K562 (cell line): ENCODE results near the gene BSDC1. TPM values are rescaled to one million over a fixed set of nuclear protein-coding genes. Genes with fewer than 3 reads are reported as not detected.

Source experiments
- ATAC-seq: fragments of 200-7000 bp; cut with Tn5 transposase; 3 replicates; pipeline ENCODE4 v1.9.1; 2020; ENCODE audit warnings: moderate library complexity
- BruUV-seq: library from RNA; stranded (reverse); fragments of 400-500 nt; replicated peaks from 2 replicates; lab custom pipeline; 2021; lab: Mats Ljungman, UMichigan
- CTCF ChIA-PET: fragments of 300-600 bp; formaldehyde crosslinking; extraction: SDS; loops from one replicate; lab custom pipeline; 2021; ENCODE audit warnings: low intra/inter-chr PET ratio; lab: Yijun Ruan, JAX
- POLR2A ChIA-PET: fragments of 300-600, 350-650 bp; sonication (Branson Sonifier 250); formaldehyde crosslinking; extraction: SDS; loops from one replicate; lab custom pipeline; 2021; ENCODE audit warnings: antibody characterized with exemption, inconsistent platforms; lab: Yijun Ruan, JAX
- DNase-seq, 4 experiments: peaks; one replicate each; pipeline versions ENCODE4 v3.0.0 to v3.0.0-alpha.2; 2011 to 2018; ENCODE audit warnings: low spot score in 3 of 4, mixed read lengths in 3 of 4; ENCODE audit errors: extremely low read depth in 1 of 4
- FAIRE-seq: peaks from 2 replicates; lab custom pipeline; 2011; peaks lifted over from hg19 to GRCh38; lab: Jason Lieb, UNC
- H2AFZ ChIP-seq: 2 replicates; pipeline ENCODE4 v1.6.0; 2011; ENCODE audit warnings: low read depth, low read length, control low read depth, inconsistent platforms
- H3K27ac ChIP-seq: fragments of 200-600 bp; 3 replicates; pipeline ENCODE4 v1.8.0; 2011; ENCODE audit warnings: low read depth, mild to moderate bottlenecking, control low read depth, inconsistent platforms, low read length, moderate library complexity, mixed read lengths; ENCODE audit errors: extremely low read depth
- H3K27me3 ChIP-seq, 2 experiments: fragments of 300-600 bp in 1 of 2; 2 replicates in 1 of 2; 3 replicates in 1 of 2; pipeline versions ENCODE4 v1.6.0 to v1.8.0; 2011; ENCODE audit warnings: inconsistent platforms in 2 of 2, low read length in 2 of 2, mild to moderate bottlenecking in 1 of 2, mixed read lengths in 1 of 2, moderate library complexity in 1 of 2; ENCODE audit not compliant: control insufficient read depth in 2 of 2, insufficient read depth in 2 of 2
- H3K36me3 ChIP-seq: fragments of 300-600 bp; 3 replicates; pipeline ENCODE4 v1.8.0; 2011; ENCODE audit warnings: mild to moderate bottlenecking, low read length, inconsistent platforms; ENCODE audit not compliant: control insufficient read depth, insufficient read depth
- H3K4me1 ChIP-seq, 2 experiments: fragments of 200-600 bp in 1 of 2; replicated peaks in 1 of 2; 2 replicates in 1 of 2; 3 replicates in 1 of 2; pipeline versions ENCODE4 v1.5.1 to v1.8.0; 2011; ENCODE audit warnings: inconsistent platforms in 2 of 2, low read length in 2 of 2, mild to moderate bottlenecking in 1 of 2, mixed read lengths in 1 of 2, moderate library complexity in 1 of 2; ENCODE audit not compliant: control insufficient read depth in 2 of 2, insufficient read depth in 2 of 2
- H3K4me2 ChIP-seq: 2 replicates; pipeline ENCODE4 v1.6.1; 2011; ENCODE audit warnings: low read length, control low read depth, inconsistent platforms, mixed read lengths; ENCODE audit not compliant: insufficient read depth
- H3K4me3 ChIP-seq: fragments of 200-600 bp; sonication (generic), shearing (Covaris generic); 2 replicates; pipeline ENCODE4 v1.5.1; 2016; ENCODE audit warnings: control low read depth, inconsistent platforms
- H3K79me2 ChIP-seq: fragments of 200-600 bp; 3 replicates; pipeline ENCODE4 v1.8.0; 2011; ENCODE audit warnings: low read length, inconsistent platforms; ENCODE audit not compliant: control insufficient read depth, insufficient read depth
- H3K9ac ChIP-seq, 2 experiments: 2 replicates each; pipeline versions ENCODE4 v1.6.0 to v1.6.1; 2011; ENCODE audit warnings: low read depth in 2 of 2, low read length in 2 of 2, control low read depth in 1 of 2, inconsistent platforms in 1 of 2, mild to moderate bottlenecking in 1 of 2, mixed read lengths in 1 of 2; ENCODE audit not compliant: insufficient read depth in 1 of 2
- H3K9me1 ChIP-seq: one replicate; pipeline ENCODE4 v1.6.0; 2011; ENCODE audit warnings: inconsistent platforms, mild to moderate bottlenecking, low read length, moderate library complexity; ENCODE audit not compliant: control insufficient read depth, insufficient read depth
- H3K9me3 ChIP-seq: replicated peaks from 2 replicates; pipeline ENCODE4 v1.5.1; 2011; ENCODE audit warnings: low read depth, low read length, inconsistent platforms; ENCODE audit not compliant: control insufficient read depth, insufficient read depth
- H4K20me1 ChIP-seq: replicated peaks from 2 replicates; pipeline ENCODE4 v1.6.1; 2011; ENCODE audit warnings: low read length, inconsistent platforms, mixed read lengths; ENCODE audit not compliant: control insufficient read depth, insufficient read depth
- CCAR2 ChIP-seq: fragments of 200-400 bp; formaldehyde crosslinking; IDR thresholded peaks from 2 replicates; pipeline ENCODE4 v1.6.1; 2017; ENCODE audit warnings: mild to moderate bottlenecking, low read depth, low read length
- CLOCK ChIP-seq: fragments of 250-450 bp; sonication (Bioruptor Pico); IDR thresholded peaks from 2 replicates; pipeline ENCODE4 v1.4.0; 2020; ENCODE audit warnings: mild to moderate bottlenecking, moderate library complexity, borderline replicate concordance
- E2F1 ChIP-seq: sonication (generic); formaldehyde crosslinking; IDR thresholded peaks from 2 replicates; pipeline ENCODE4 v1.8.1; 2023; ENCODE audit warnings: mild to moderate bottlenecking, missing genetic modification reagents, moderate library complexity
- GTF2E2 ChIP-seq: fragments of 200-800 bp; sonication (Bioruptor generic); IDR thresholded peaks from 2 replicates; pipeline ENCODE4 v1.6.1; 2016; ENCODE audit warnings: missing genetic modification characterization, missing compliant biosample characterization
- HNRNPUL1 ChIP-seq: fragments of 200-400 bp; formaldehyde crosslinking; IDR thresholded peaks from 2 replicates; pipeline ENCODE4 v1.6.1; 2017; ENCODE audit warnings: low read length
- ILK ChIP-seq: fragments of 450-650 bp; IDR thresholded peaks from 2 replicates; pipeline ENCODE4 v1.6.1; 2016; ENCODE audit warnings: missing genetic modification characterization, low read depth, mild to moderate bottlenecking, missing compliant biosample characterization, moderate library complexity, borderline replicate concordance
- MLX ChIP-seq, 2 experiments: fragments of 450-650 bp in 1 of 2; sonication (generic) in 1 of 2; formaldehyde crosslinking; conservative IDR thresholded peaks; 2 replicates each; pipeline versions ENCODE4 v1.4.0 to v1.8.1; 2020 to 2022; ENCODE audit warnings: mild to moderate bottlenecking in 1 of 2, missing genetic modification reagents in 1 of 2
- TGIF2 ChIP-seq: sonication (generic); formaldehyde crosslinking; IDR thresholded peaks from 2 replicates; pipeline ENCODE4 v1.8.1; 2022; ENCODE audit warnings: mild to moderate bottlenecking, missing genetic modification reagents, moderate library complexity
- THAP7 ChIP-seq: fragments of 250-450 bp; sonication (Bioruptor Pico); IDR thresholded peaks from 2 replicates; pipeline ENCODE4 v1.5.0; 2021
- ZNF717 ChIP-seq: fragments of 250-450 bp; sonication (Bioruptor Pico); IDR thresholded peaks from 2 replicates; pipeline ENCODE4 v1.5.0; 2021
- WGBS: fragments of 100-300 bp; shearing (Covaris generic); methylation state at CpG from one replicate; pipeline ENCODE4 v1.1.6; 2016; ENCODE audit warnings: low coverage, mixed read lengths; ENCODE audit not compliant: insufficient coverage; ENCODE audit errors: missing lambda C conversion rate; 5-methylcytosine and 5-hydroxymethylcytosine counted together
- in situ Hi-C: fragments of 300-500 bp; cut with MboI; formaldehyde crosslinking; loops from 4 replicates; pipeline ENCODE4 v1.15.0; 2018; ENCODE audit warnings: inconsistent platforms, mixed read lengths
- intact Hi-C: fragments of 100-400 bp; cut with micrococcal nuclease; formaldehyde crosslinking; loops from 2 replicates; pipeline ENCODE4 v1.14.2; 2022
- polyA plus RNA-seq, 8 experiments: library from polyadenylated mRNA; depleted of rRNA in 4 of 8; stranded (reverse) in 5 of 8; unstranded in 3 of 8; fragments of >200 nt; fragmentation: Nextera tagmentation in 2 of 8; fragmentation: Illumina TruSeq in 1 of 8; extraction: Ambion mirVana in 2 of 8; extraction: Trizol in 1 of 8; gene quantifications; 2 replicates each; pipeline versions ENCODE4 v1.2.1 to v1.2.3, GENCODE V29; 2011 to 2014; ENCODE audit warnings: inconsistent platforms in 1 of 8, missing spikeins in 1 of 8
- total RNA-seq, 7 experiments: library from RNA; depleted of rRNA in 6 of 7; stranded (reverse); fragments of >200 nt in 6 of 7; fragmentation: Illumina TruSeq in 2 of 7; extraction: Trizol in 2 of 7; gene quantifications; 2 replicates each; pipeline versions ENCODE4 v1.2.1 to v1.2.3, GENCODE V29; 2011 to 2021; ENCODE audit warnings: low replicate concordance in 1 of 7

Gene BSDC1
- total and polyA plus RNA-seq, 9 of the 15 experiments (the other 6 are each of a cell fraction or from before 2014, with no cell fraction given), result 10.2 to 96.8 (median 73.1) TPM

- intact Hi-C loops (no loop called here), in situ Hi-C loops (no loop called here)
- DNase-seq (peak in 1 of 4 experiments; percentile 38), ATAC-seq (peak; percentile 3; the same call in 2 of the 3 replicates), FAIRE-seq (no peak)
- Histone ChIP-seq H4K20me1 (no peaks in the 10 kb centered on the region), H3K4me3 (no peak overlapping the region), H3K79me2 (no peaks in the 10 kb centered on the region), H3K4me1 (peaks cover 0 to 4% of the 10 kb centered on the region in 2 experiments; a peak in 1 of 5 replicates), H3K9ac (no peak overlapping the region), H3K4me2 (no peak overlapping the region), H3K27ac (no peak overlapping the region), H2AFZ (no peak overlapping the region), H3K9me3 (no peaks in the 10 kb centered on the region), H3K36me3 (peaks cover 55% of the 10 kb centered on the region), H3K27me3 (no peaks in the 10 kb centered on the region), H3K9me1 (no peaks in the 10 kb centered on the region)
- CTCF ChIA-PET, result no interaction called here
- BruUV-seq, result no TSS peak
- POLR2A ChIA-PET, result interaction anchor here (2.2 kb wide), 1 partner anchor 32 kb away, joined by 8 read pairs; the partner anchor contains the start of gene BSDC1
- WGBS, result 96% methylated on average over 43 of the region's 91 CpGs
- no peak for TF ChIP-seq MLX (CRISPR knock-in tag; conservative IDR thresholded peaks at IDR 0.05)
- no peak; the same call in 1 of the 2 replicates for TF ChIP-seq TGIF2 (CRISPR knock-in tag)
- TF ChIP-seq ZNF717 (CRISPR knock-in tag), result no peak
- TF ChIP-seq ILK (tag), result no peak
- no peak for TF ChIP-seq E2F1 (CRISPR knock-in tag)
- TF ChIP-seq THAP7 (CRISPR knock-in tag), result no peak
- TF ChIP-seq HNRNPUL1, result no peak
- no peak for TF ChIP-seq GTF2E2
- TF ChIP-seq CLOCK (CRISPR knock-in tag), result no peak
- TF ChIP-seq CCAR2, result no peak
Observed at GRCh38 chr1:32361674-32362473, 32.4 kb downstream of the BSDC1 start.
